Fibroblast of lung (primary cell): ENCODE measurements around the gene FHDC1. TPM values are rescaled to one million over a fixed set of nuclear protein-coding genes. Genes with fewer than 3 reads are reported as not detected.

Experiments used
- DNase-seq, 2 donors: peaks; one replicate each; pipeline versions ENCODE4 v3.0.0 to v3.0.0-alpha.2; 2010; ENCODE audit warnings: low read depth in 2 of 2
- H2AFZ ChIP-seq: 2 replicates; pipeline ENCODE4 v1.5.1; 2012; ENCODE audit warnings: low read length, control low read depth, inconsistent platforms
- H3K27ac ChIP-seq: 2 replicates; pipeline ENCODE4 v1.5.1; 2011; ENCODE audit warnings: low read length, control low read depth; ENCODE audit not compliant: insufficient read depth
- H3K27me3 ChIP-seq: 2 replicates; pipeline ENCODE4 v1.5.1; 2011; ENCODE audit warnings: mild to moderate bottlenecking, low read length; ENCODE audit not compliant: control insufficient read depth, insufficient read depth
- H3K36me3 ChIP-seq: 2 replicates; pipeline ENCODE4 v1.5.1; 2011; ENCODE audit warnings: low read length; ENCODE audit not compliant: control insufficient read depth, insufficient read depth
- H3K4me1 ChIP-seq: 2 replicates; pipeline ENCODE4 v1.5.1; 2011; ENCODE audit warnings: low read length; ENCODE audit not compliant: control insufficient read depth, insufficient read depth; ENCODE audit errors: extremely low read depth
- H3K4me2 ChIP-seq: 2 replicates; pipeline ENCODE4 v1.5.1; 2011; ENCODE audit warnings: low read length, control low read depth; ENCODE audit not compliant: insufficient read depth; ENCODE audit errors: extremely low read depth
- H3K4me3 ChIP-seq, 4 experiments: fragments of 200-600 bp in 1 of 4; sonication (generic) in 1 of 4; replicated peaks in 1 of 4; 2 replicates each; pipeline ENCODE4 v1.5.1; 2011 to 2016; ENCODE audit warnings: low read length in 4 of 4, low read depth in 3 of 4, mild to moderate bottlenecking in 3 of 4, control low read depth in 2 of 4, inconsistent platforms in 1 of 4, mixed read lengths in 1 of 4; ENCODE audit not compliant: insufficient read depth in 1 of 4; ENCODE audit errors: control extremely low read depth in 1 of 4
- H3K79me2 ChIP-seq: 2 replicates; pipeline ENCODE4 v1.5.1; 2012; ENCODE audit warnings: mild to moderate bottlenecking, low read length, inconsistent platforms; ENCODE audit not compliant: control insufficient read depth, insufficient read depth
- H3K9ac ChIP-seq: 2 replicates; pipeline ENCODE4 v1.5.1; 2011; ENCODE audit warnings: mild to moderate bottlenecking, low read length, control low read depth; ENCODE audit not compliant: insufficient read depth
- H3K9me3 ChIP-seq: 2 replicates; pipeline ENCODE4 v1.5.1; 2012; ENCODE audit warnings: low read depth, low read length; ENCODE audit not compliant: control insufficient read depth, insufficient read depth
- H4K20me1 ChIP-seq: 2 replicates; pipeline ENCODE4 v1.5.1; 2011; ENCODE audit warnings: low read length; ENCODE audit not compliant: control insufficient read depth, insufficient read depth; ENCODE audit errors: extremely low read depth
- CTCF ChIP-seq, 2 donors: IDR thresholded peaks in 1 of 2; conservative IDR thresholded peaks in 1 of 2; 1 replicate in 1 of 2; 2 replicates in 1 of 2; pipeline ENCODE4 v1.5.1; 2011 to 2012; ENCODE audit warnings: low read length in 2 of 2, control low read depth in 1 of 2, inconsistent platforms in 1 of 2, low read depth in 1 of 2, mild to moderate bottlenecking in 1 of 2
- EZH2 ChIP-seq: IDR thresholded peaks from 2 replicates; pipeline ENCODE4 v1.5.1; 2012; ENCODE audit warnings: low read length, control low read depth, mild to moderate bottlenecking; ENCODE audit errors: missing control alignments
- polyA plus RNA-seq, 2 donors: library from polyadenylated mRNA; depleted of rRNA in 1 of 2; stranded (reverse) in 1 of 2; unstranded in 1 of 2; fragments of >200 nt; gene quantifications; 2 replicates each; pipeline ENCODE4 v1.2.1, GENCODE V29; 2011 to 2012; ENCODE audit warnings: missing spikeins in 1 of 2
- total RNA-seq: library from RNA; depleted of rRNA; stranded (reverse); fragments of >200 nt; gene quantifications from 2 replicates; pipeline ENCODE4 v1.2.1, GENCODE V29; 2014

The FHDC1 gene
- total and polyA plus RNA-seq, 2 donors (not counting 1 experiment from before 2014, with no cell fraction given): 0.14 to 0.33 TPM

- Histone ChIP-seq H3K36me3 (no peaks in the 10 kb centered on the region), H2AFZ (no peak overlapping the region), H4K20me1 (no peaks in the 10 kb centered on the region), H3K27ac (no peak overlapping the region), H3K9ac (no peak overlapping the region), H3K4me1 (peaks cover 14% of the 10 kb centered on the region), H3K27me3 (no peaks in the 10 kb centered on the region), H3K79me2 (no peaks in the 10 kb centered on the region), H3K4me3 (no peak overlapping the region), H3K9me3 (no peaks in the 10 kb centered on the region), H3K4me2 (no peak overlapping the region)
- peak; percentile 36 to 55 for DNase-seq
- no peak for TF ChIP-seq CTCF (conservative IDR thresholded peaks at IDR 0.05 in 1 of 2, IDR thresholded peaks at IDR 0.05 in 1 of 2; ENCODE audit: low read depth in 1 of 2, low read length in 2 of 2)
- TF ChIP-seq EZH2: no peak
These were observed 25.6 kb downstream of the FHDC1 start for GRCh38 chr4:152961773-152962115.

- Histone ChIP-seq H3K4me3 (no peak overlapping the region), H3K9me3 (no peaks in the 10 kb centered on the region), H3K9ac (no peak overlapping the region), H3K27ac (no peak overlapping the region), H4K20me1 (no peaks in the 10 kb centered on the region), H3K36me3 (no peaks in the 10 kb centered on the region), H3K4me1 (peaks cover 11% of the 10 kb centered on the region), H3K79me2 (no peaks in the 10 kb centered on the region), H3K4me2 (no peak overlapping the region), H3K27me3 (no peaks in the 10 kb centered on the region), H2AFZ (no peak overlapping the region)
- DNase-seq: peak in 1 of 2 donors; percentile 54
- TF ChIP-seq EZH2 (no peak), CTCF (conservative IDR thresholded peaks at IDR 0.05 in 1 of 2, IDR thresholded peaks at IDR 0.05 in 1 of 2; ENCODE audit: low read depth in 1 of 2, low read length in 2 of 2) (no peak)
These were observed 26.0 kb downstream of the FHDC1 start for GRCh38 chr4:152962150-152962549.

GRCh38 chr4:152964335-152964734 lies 28.2 kb downstream of the FHDC1 start:
- Histone ChIP-seq H3K36me3 (no peaks in the 10 kb centered on the region), H2AFZ (no peak overlapping the region), H3K79me2 (no peaks in the 10 kb centered on the region), H4K20me1 (no peaks in the 10 kb centered on the region), H3K4me3 (no peak overlapping the region), H3K4me2 (no peak overlapping the region), H3K27me3 (no peaks in the 10 kb centered on the region), H3K27ac (no peak overlapping the region), H3K9me3 (no peaks in the 10 kb centered on the region), H3K4me1 (peaks cover 8% of the 10 kb centered on the region), H3K9ac (no peak overlapping the region)
- no peak for DNase-seq
- TF ChIP-seq CTCF (conservative IDR thresholded peaks at IDR 0.05 in 1 of 2, IDR thresholded peaks at IDR 0.05 in 1 of 2; ENCODE audit: low read depth in 1 of 2, low read length in 2 of 2) (no peak), EZH2 (no peak)
